HepG2 (cell line): Measurements from ENCODE around the gene ADAM8. TPM values are rescaled to one million over a fixed set of nuclear protein-coding genes. Genes with fewer than 3 reads are reported as not detected.

Experiments
- ATAC-seq: fragments of 200-7000 bp; cut with Tn5 transposase; 3 replicates; pipeline ENCODE4 v1.9.1; 2020; ENCODE audit warnings: mild to moderate bottlenecking, moderate library complexity
- BruUV-seq: library from RNA; stranded (reverse); fragments of 400-500 nt; replicated peaks from 2 replicates; lab custom pipeline; 2021; lab: Mats Ljungman, UMichigan
- CTCF ChIA-PET: fragments of 300-600 bp; formaldehyde crosslinking; extraction: SDS; loops from one replicate; lab custom pipeline; 2021; ENCODE audit warnings: low total read pairs, inconsistent platforms, low intra/inter-chr PET ratio; lab: Yijun Ruan, JAX
- POLR2A ChIA-PET: fragments of 350-600 bp; sonication (Branson Sonifier 250); formaldehyde crosslinking; loops from one replicate; lab custom pipeline; 2020; ENCODE audit warnings: antibody characterized with exemption, inconsistent platforms; lab: Yijun Ruan, JAX
- DNase-seq: peaks from one replicate; pipeline ENCODE4 v3.0.0-alpha.2; 2015; ENCODE audit warnings: low spot score
- FAIRE-seq: peaks from 3 replicates; lab custom pipeline; 2011; peaks lifted over from hg19 to GRCh38; lab: Jason Lieb, UNC
- H2AFZ ChIP-seq: one replicate; pipeline ENCODE4 v1.6.1; 2011; ENCODE audit warnings: low read length, inconsistent platforms
- H3K27ac ChIP-seq: fragments of 300-600 bp; 3 replicates; pipeline ENCODE4 v1.8.0; 2011; ENCODE audit warnings: mixed run types, mild to moderate bottlenecking, mixed read lengths, low read length, inconsistent platforms; ENCODE audit not compliant: insufficient read depth; ENCODE audit errors: extremely low read length
- H3K27me3 ChIP-seq, 2 experiments: fragments of 200-600 bp in 1 of 2; 2 replicates in 1 of 2; 3 replicates in 1 of 2; pipeline versions ENCODE4 v1.6.0 to v1.8.0; 2011; ENCODE audit warnings: low read length in 2 of 2, mild to moderate bottlenecking in 2 of 2, moderate library complexity in 2 of 2, inconsistent platforms in 1 of 2; ENCODE audit not compliant: insufficient read depth in 2 of 2, control insufficient read depth in 1 of 2
- H3K36me3 ChIP-seq, 2 experiments: fragments of 200-600 bp in 1 of 2; replicated peaks in 1 of 2; 2 replicates in 1 of 2; 3 replicates in 1 of 2; pipeline versions ENCODE4 v1.5.1 to v1.8.0; 2011; ENCODE audit warnings: low read length in 2 of 2, inconsistent platforms in 1 of 2; ENCODE audit not compliant: insufficient read depth in 2 of 2, control insufficient read depth in 1 of 2
- H3K4me1 ChIP-seq: 2 replicates; pipeline ENCODE4 v1.5.1; 2012; ENCODE audit warnings: low read length, inconsistent platforms; ENCODE audit not compliant: insufficient read depth
- H3K4me2 ChIP-seq: 2 replicates; pipeline ENCODE4 v1.6.0; 2011; ENCODE audit warnings: low read depth, low read length, inconsistent platforms
- H3K4me3 ChIP-seq, 3 experiments: fragments of 200-600 bp in 1 of 3; sonication (generic), shearing (Covaris generic) in 1 of 3; replicated peaks in 1 of 3; 2 replicates each; pipeline ENCODE4 v1.5.1; 2011 to 2016; ENCODE audit warnings: low read length in 3 of 3, inconsistent platforms in 2 of 3, low read depth in 2 of 3, mild to moderate bottlenecking in 2 of 3, control low read depth in 1 of 3, mixed read lengths in 1 of 3; ENCODE audit not compliant: insufficient read depth in 1 of 3
- H3K79me2 ChIP-seq: one replicate; pipeline ENCODE4 v1.6.1; 2011; ENCODE audit warnings: low read length, inconsistent platforms; ENCODE audit not compliant: insufficient read depth
- H3K9ac ChIP-seq: 2 replicates; pipeline ENCODE4 v1.6.0; 2011; ENCODE audit warnings: mild to moderate bottlenecking, low read depth, low read length, inconsistent platforms; ENCODE audit not compliant: insufficient read depth
- H3K9me3 ChIP-seq: 2 replicates; pipeline ENCODE4 v1.5.1; 2012; ENCODE audit warnings: mild to moderate bottlenecking, low read length
- H4K20me1 ChIP-seq: 2 replicates; pipeline ENCODE4 v1.6.0; 2011; ENCODE audit warnings: inconsistent platforms, mild to moderate bottlenecking, low read length, moderate library complexity; ENCODE audit not compliant: insufficient read depth
- AKAP8 ChIP-seq: sonication (generic); formaldehyde crosslinking; IDR thresholded peaks from 2 replicates; pipeline ENCODE4 v1.5.1; 2020; ENCODE audit warnings: mild to moderate bottlenecking, missing genetic modification reagents
- GABPB1 ChIP-seq: IDR thresholded peaks from 2 replicates; pipeline ENCODE4 v1.6.1; 2016; ENCODE audit warnings: mild to moderate bottlenecking, missing genetic modification reagents, moderate library complexity, missing compliant biosample characterization
- GATAD2A ChIP-seq: IDR thresholded peaks from 2 replicates; pipeline ENCODE4 v1.6.1; 2016
- KDM2A ChIP-seq: sonication (generic); formaldehyde crosslinking; IDR thresholded peaks from 2 replicates; pipeline ENCODE4 v1.4.0; 2020; ENCODE audit warnings: low read depth, missing genetic modification reagents, borderline replicate concordance
- MATR3 ChIP-seq: sonication (generic); formaldehyde crosslinking; IDR thresholded peaks from 2 replicates; pipeline ENCODE4 v1.4.0; 2020; ENCODE audit warnings: missing genetic modification reagents
- SNAPC2 ChIP-seq: sonication (generic); formaldehyde crosslinking; IDR thresholded peaks from 2 replicates; pipeline ENCODE4 v1.8.1; 2022; ENCODE audit warnings: mild to moderate bottlenecking, missing genetic modification reagents
- ZBTB14 ChIP-seq: sonication (generic); formaldehyde crosslinking; IDR thresholded peaks from 2 replicates; pipeline ENCODE4 v1.4.0; 2020; ENCODE audit warnings: missing genetic modification reagents
- ZNF460 ChIP-seq: sonication (generic); formaldehyde crosslinking; IDR thresholded peaks from 2 replicates; pipeline ENCODE4 v1.5.1; 2020; ENCODE audit warnings: missing genetic modification reagents, mild to moderate bottlenecking, borderline replicate concordance
- ZNF512B ChIP-seq: sonication (generic); formaldehyde crosslinking; IDR thresholded peaks from 2 replicates; pipeline ENCODE4 v1.5.1; 2020; ENCODE audit warnings: missing genetic modification reagents, mild to moderate bottlenecking, borderline replicate concordance
- ZNF83 ChIP-seq: sonication (generic); formaldehyde crosslinking; IDR thresholded peaks from 2 replicates; pipeline ENCODE4 v1.4.0; 2020; ENCODE audit warnings: missing genetic modification reagents, mild to moderate bottlenecking, borderline replicate concordance
- WGBS: methylation state at CpG from one replicate; pipeline ENCODE4 v1.1.6; 2017; ENCODE audit warnings: low lambda C conversion rate; 5-methylcytosine and 5-hydroxymethylcytosine counted together
- in situ Hi-C: cut with HindIII; loops from 2 replicates; pipeline ENCODE4 v1.10.0; 2017; ENCODE audit warnings: low pct_unique_long_range_greater_than_20kb; ENCODE audit not compliant: extremely low pct_ligation_motif_present
- intact Hi-C: fragments of 100-400 bp; cut with micrococcal nuclease; formaldehyde crosslinking; loops from one replicate; pipeline ENCODE4 v1.10.0; 2022; ENCODE audit not compliant: unreplicated experiment
- polyA plus RNA-seq, 8 experiments: library from polyadenylated mRNA; depleted of rRNA in 3 of 8; stranded (reverse) in 7 of 8; unstranded in 1 of 8; fragments of >200 nt; fragmentation: Illumina TruSeq in 4 of 8; extraction: Trizol in 4 of 8; gene quantifications; 2 replicates each; pipeline versions ENCODE4 v1.2.1 to v1.2.3, GENCODE V29; 2011 to 2016; ENCODE audit warnings: low read depth in 4 of 8, missing spikeins in 1 of 8, mixed read lengths in 1 of 8; ENCODE audit not compliant: insufficient read depth in 1 of 8
- total RNA-seq, 5 experiments: library from RNA; depleted of rRNA; stranded (reverse); fragments of >200 nt; fragmentation: Illumina TruSeq; extraction: Trizol; gene quantifications; 2 replicates each; pipeline ENCODE4 v1.2.3, GENCODE V29; 2016; ENCODE audit warnings: low read depth in 1 of 5
- TF ChIP-seq, protein P1 (sequence below): sonication (generic); formaldehyde crosslinking; IDR thresholded peaks from 2 replicates; pipeline ENCODE4 v1.4.0; 2020; ENCODE audit warnings: mild to moderate bottlenecking, missing genetic modification reagents
- TF ChIP-seq, protein P2 (sequence below): sonication (generic); formaldehyde crosslinking; IDR thresholded peaks from 2 replicates; pipeline ENCODE4 v1.4.0; 2020; ENCODE audit warnings: mild to moderate bottlenecking, missing genetic modification reagents

The ADAM8 gene
- total and polyA plus RNA-seq, 2 of the 13 experiments (the other 11 are each of a cell fraction or from before 2014, with no cell fraction given) = 0.24 to 0.93 TPM

GRCh38 chr10:133261726-133262325, 14.8 kb downstream of the ADAM8 start:
- H3K9ac ChIP-seq = peak overlapping the region; percentile 34; the same call in 1 of the 2 replicates
- peaks cover 9 to 49% of the 10 kb centered on the region in 2 experiments; a peak in 4 of 5 replicates for H3K27me3 ChIP-seq
- ChIA-PET POLR2A (no interaction called here), CTCF (no interaction called here)
- no peak overlapping the region for H2AFZ ChIP-seq
- peak overlapping the region; percentile 42 to 74 (median 62); a peak in 5 of 6 replicates for H3K4me3 ChIP-seq
- H3K9me3 ChIP-seq = no peaks in the 10 kb centered on the region
- H4K20me1 ChIP-seq = no peaks in the 10 kb centered on the region
- in situ Hi-C loops (no loop called here), intact Hi-C loops (no loop called here)
- no TSS peak for BruUV-seq
- DNase-seq (no peak), ATAC-seq (peak; percentile 17), FAIRE-seq (no peak)
- H3K79me2 ChIP-seq = no peaks in the 10 kb centered on the region
- 29% methylated on average over 41 of the region's 79 CpGs for WGBS
- H3K4me1 ChIP-seq = peaks cover 35% of the 10 kb centered on the region
- H3K4me2 ChIP-seq = peak overlapping the region; percentile 23; the same call in 1 of the 2 replicates
- no peaks in the 10 kb centered on the region for H3K36me3 ChIP-seq
- H3K27ac ChIP-seq = no peak overlapping the region
- TF ChIP-seq, protein P1, sequence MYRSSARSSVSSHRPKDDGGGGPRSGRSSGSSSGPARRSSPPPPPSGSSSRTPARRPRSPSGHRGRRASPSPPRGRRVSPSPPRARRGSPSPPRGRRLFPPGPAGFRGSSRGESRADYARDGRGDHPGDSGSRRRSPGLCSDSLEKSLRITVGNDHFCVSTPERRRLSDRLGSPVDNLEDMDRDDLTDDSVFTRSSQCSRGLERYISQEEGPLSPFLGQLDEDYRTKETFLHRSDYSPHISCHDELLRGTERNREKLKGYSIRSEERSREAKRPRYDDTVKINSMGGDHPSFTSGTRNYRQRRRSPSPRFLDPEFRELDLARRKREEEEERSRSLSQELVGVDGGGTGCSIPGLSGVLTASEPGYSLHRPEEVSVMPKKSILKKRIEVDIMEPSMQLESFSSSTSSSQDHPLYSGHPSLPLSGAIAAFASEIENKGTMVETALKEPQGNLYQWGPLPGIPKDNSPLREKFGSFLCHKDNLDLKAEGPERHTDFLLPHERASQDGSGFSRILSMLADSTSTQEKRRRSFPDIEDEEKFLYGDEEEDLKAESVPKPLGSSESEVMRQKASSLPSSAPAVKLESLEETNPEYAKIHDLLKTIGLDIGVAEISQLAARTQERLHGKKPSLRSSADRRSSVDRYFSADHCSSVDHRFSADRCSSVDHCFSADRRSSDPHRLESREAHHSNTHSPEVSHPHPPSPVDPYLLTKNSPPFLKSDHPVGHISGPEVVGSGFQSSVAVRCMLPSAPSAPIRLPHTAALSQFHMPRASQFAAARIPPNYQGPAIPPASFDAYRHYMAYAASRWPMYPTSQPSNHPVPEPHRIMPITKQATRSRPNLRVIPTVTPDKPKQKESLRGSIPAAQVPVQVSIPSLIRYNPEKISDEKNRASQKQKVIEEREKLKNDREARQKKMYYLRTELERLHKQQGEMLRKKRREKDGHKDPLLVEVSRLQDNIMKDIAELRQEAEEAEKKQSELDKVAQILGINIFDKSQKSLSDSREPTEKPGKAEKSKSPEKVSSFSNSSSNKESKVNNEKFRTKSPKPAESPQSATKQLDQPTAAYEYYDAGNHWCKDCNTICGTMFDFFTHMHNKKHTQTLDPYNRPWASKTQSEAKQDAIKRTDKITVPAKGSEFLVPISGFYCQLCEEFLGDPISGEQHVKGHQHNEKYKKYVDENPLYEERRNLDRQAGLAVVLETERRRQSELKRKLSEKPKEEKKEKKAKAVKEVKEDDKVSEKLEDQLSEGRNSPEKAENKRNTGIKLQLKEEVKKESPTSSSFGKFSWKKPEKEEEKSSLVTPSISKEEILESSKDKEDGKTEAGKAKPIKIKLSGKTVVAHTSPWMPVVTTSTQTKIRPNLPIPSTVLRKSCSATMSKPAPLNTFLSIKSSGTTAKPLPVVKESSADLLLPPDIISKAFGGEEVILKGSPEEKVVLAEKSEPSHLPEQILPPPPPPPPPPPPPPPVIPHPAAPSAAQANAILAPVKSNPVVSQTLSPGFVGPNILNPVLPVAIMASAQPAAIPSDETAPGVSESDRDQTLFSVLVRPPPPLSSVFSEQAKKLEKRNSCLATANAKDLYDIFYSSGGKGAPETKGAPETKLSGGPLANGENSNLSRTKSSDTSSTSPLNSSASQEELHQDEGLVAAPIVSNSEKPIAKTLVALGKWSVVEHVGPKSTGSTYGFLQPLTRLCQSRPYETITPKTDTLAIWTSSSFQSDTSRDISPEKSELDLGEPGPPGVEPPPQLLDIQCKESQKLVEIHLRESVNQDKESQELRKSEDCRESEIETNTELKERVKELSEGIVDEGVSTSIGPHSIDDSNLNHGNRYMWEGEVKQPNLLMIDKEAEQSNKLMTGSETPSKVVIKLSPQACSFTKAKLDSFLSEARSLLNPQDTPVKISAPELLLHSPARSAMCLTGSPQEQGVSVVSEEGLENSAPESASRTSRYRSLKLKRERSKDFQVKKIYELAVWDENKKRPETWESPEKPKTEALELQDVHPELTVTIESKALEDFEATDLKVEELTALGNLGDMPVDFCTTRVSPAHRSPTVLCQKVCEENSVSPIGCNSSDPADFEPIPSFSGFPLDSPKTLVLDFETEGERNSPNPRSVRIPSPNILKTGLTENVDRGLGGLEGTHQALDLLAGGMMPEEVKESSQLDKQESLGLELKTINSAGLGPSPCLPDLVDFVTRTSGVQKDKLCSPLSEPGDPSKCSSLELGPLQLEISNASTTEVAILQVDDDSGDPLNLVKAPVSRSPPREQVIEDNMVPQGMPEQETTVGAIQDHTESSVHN (CRISPR knock-in tag) = no peak
- TF ChIP-seq, protein P2, sequence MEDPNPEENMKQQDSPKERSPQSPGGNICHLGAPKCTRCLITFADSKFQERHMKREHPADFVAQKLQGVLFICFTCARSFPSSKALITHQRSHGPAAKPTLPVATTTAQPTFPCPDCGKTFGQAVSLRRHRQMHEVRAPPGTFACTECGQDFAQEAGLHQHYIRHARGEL (CRISPR knock-in tag) = no peak
- no peak for TF ChIP-seq ZNF83 (CRISPR knock-in tag)
- no peak for TF ChIP-seq ZNF512B (CRISPR knock-in tag)
- TF ChIP-seq GABPB1 (CRISPR knock-in tag) = peak; percentile 48
- TF ChIP-seq MATR3 (CRISPR knock-in tag) = no peak
- TF ChIP-seq AKAP8 (CRISPR knock-in tag) = no peak
- TF ChIP-seq SNAPC2 (CRISPR knock-in tag) = no peak
- no peak for TF ChIP-seq KDM2A (CRISPR knock-in tag)
- no peak for TF ChIP-seq ZNF460
- TF ChIP-seq ZBTB14 (CRISPR knock-in tag) = no peak
- TF ChIP-seq GATAD2A (CRISPR knock-in tag) = no peak
